Measurements from ENCODE around the gene CRYAB. TPM values are rescaled to one million over a fixed set of nuclear protein-coding genes. Genes with fewer than 3 reads are reported as not detected.

Gene CRYAB
- total RNA-seq, 1 donor from 2014 or later = not detected

- DNase-seq (ENCODE audit: low spot score) = peak; percentile 97
- Mint-ChIP-seq H3K4me3 (ENCODE audit: unreplicated experiment) (peak overlapping the region; percentile 86), H3K9me3 (ENCODE audit: unreplicated experiment) (no peaks in the 10 kb centered on the region), H3K27me3 (ENCODE audit: unreplicated experiment) (peaks cover 5% of the 10 kb centered on the region), H3K36me3 (ENCODE audit: low read depth, unreplicated experiment) (peaks cover 3% of the 10 kb centered on the region), H3K27ac (ENCODE audit: unreplicated experiment) (peak overlapping the region; percentile 92), H3K4me1 (ENCODE audit: unreplicated experiment) (peaks cover 21% of the 10 kb centered on the region)
- TF ChIP-seq CTCF (IDR thresholded peaks at IDR 0.05; ENCODE audit: unreplicated experiment) = no peak
These were observed 15.2 kb upstream of the CRYAB start for GRCh38 chr11:111926505-111927391.

GRCh38 chr11:111925953-111926352, 14.4 kb upstream of the CRYAB start:
- no peak for TF ChIP-seq CTCF (IDR thresholded peaks at IDR 0.05; ENCODE audit: unreplicated experiment)
- Mint-ChIP-seq H3K4me3 (ENCODE audit: unreplicated experiment) (peak overlapping the region; percentile 49), H3K4me1 (ENCODE audit: unreplicated experiment) (peaks cover 21% of the 10 kb centered on the region), H3K27me3 (ENCODE audit: unreplicated experiment) (peaks cover 5% of the 10 kb centered on the region), H3K36me3 (ENCODE audit: low read depth, unreplicated experiment) (peaks cover 3% of the 10 kb centered on the region), H3K9me3 (ENCODE audit: unreplicated experiment) (no peaks in the 10 kb centered on the region), H3K27ac (ENCODE audit: unreplicated experiment) (peak overlapping the region; percentile 92)
- no peak for DNase-seq (ENCODE audit: low spot score)

- H3K4me3 Mint-ChIP-seq (ENCODE audit: unreplicated experiment) = no peak overlapping the region
- H3K27me3 Mint-ChIP-seq (ENCODE audit: unreplicated experiment) = peaks cover 5% of the 10 kb centered on the region
- no peak for DNase-seq (ENCODE audit: low spot score)
- H3K27ac Mint-ChIP-seq (ENCODE audit: unreplicated experiment) = no peak overlapping the region
- no peak for TF ChIP-seq CTCF (IDR thresholded peaks at IDR 0.05; ENCODE audit: unreplicated experiment)
- H3K4me1 Mint-ChIP-seq (ENCODE audit: unreplicated experiment) = peaks cover 25% of the 10 kb centered on the region
- no peaks in the 10 kb centered on the region for H3K9me3 Mint-ChIP-seq (ENCODE audit: unreplicated experiment)
- peaks cover 3% of the 10 kb centered on the region for H3K36me3 Mint-ChIP-seq (ENCODE audit: low read depth, unreplicated experiment)
These were observed 12.4 kb upstream of the CRYAB start for GRCh38 chr11:111923951-111924350.

GRCh38 chr11:111923351-111923788, 11.8 kb upstream of the CRYAB start:
- DNase-seq (ENCODE audit: low spot score) = no peak
- Mint-ChIP-seq H3K9me3 (ENCODE audit: unreplicated experiment) (no peaks in the 10 kb centered on the region), H3K27ac (ENCODE audit: unreplicated experiment) (peak overlapping the region; percentile 64), H3K4me3 (ENCODE audit: unreplicated experiment) (no peak overlapping the region), H3K4me1 (ENCODE audit: unreplicated experiment) (peaks cover 28% of the 10 kb centered on the region), H3K36me3 (ENCODE audit: low read depth, unreplicated experiment) (peaks cover 3% of the 10 kb centered on the region), H3K27me3 (ENCODE audit: unreplicated experiment) (peaks cover 5% of the 10 kb centered on the region)
- no peak for TF ChIP-seq CTCF (IDR thresholded peaks at IDR 0.05; ENCODE audit: unreplicated experiment)

- Mint-ChIP-seq H3K27me3 (ENCODE audit: unreplicated experiment) (peaks cover 5% of the 10 kb centered on the region), H3K9me3 (ENCODE audit: unreplicated experiment) (no peaks in the 10 kb centered on the region), H3K4me3 (ENCODE audit: unreplicated experiment) (no peak overlapping the region), H3K36me3 (ENCODE audit: low read depth, unreplicated experiment) (peaks cover 3% of the 10 kb centered on the region), H3K27ac (ENCODE audit: unreplicated experiment) (no peak overlapping the region), H3K4me1 (ENCODE audit: unreplicated experiment) (peaks cover 32% of the 10 kb centered on the region)
- TF ChIP-seq CTCF (IDR thresholded peaks at IDR 0.05; ENCODE audit: unreplicated experiment) = no peak
- DNase-seq (ENCODE audit: low spot score) = no peak
These were observed 11.2 kb upstream of the CRYAB start for GRCh38 chr11:111922803-111923202.

All from endothelial cell (in vitro differentiated cells).